Stimulated activated CD8-positive, alpha-beta memory T cell treated with anti-CD3 and anti-CD28 coated beads, Interleukin-15, amount 100 ng/mL, for 24 hours (primary cell): ENCODE data around the gene ZNF621.

ENCODE experiments used
- DNase-seq: peaks from one replicate; pipeline ENCODE4 v3.0.0-alpha.2; 2020; ENCODE audit warnings: low read depth

The ZNF621 gene

DNA sequence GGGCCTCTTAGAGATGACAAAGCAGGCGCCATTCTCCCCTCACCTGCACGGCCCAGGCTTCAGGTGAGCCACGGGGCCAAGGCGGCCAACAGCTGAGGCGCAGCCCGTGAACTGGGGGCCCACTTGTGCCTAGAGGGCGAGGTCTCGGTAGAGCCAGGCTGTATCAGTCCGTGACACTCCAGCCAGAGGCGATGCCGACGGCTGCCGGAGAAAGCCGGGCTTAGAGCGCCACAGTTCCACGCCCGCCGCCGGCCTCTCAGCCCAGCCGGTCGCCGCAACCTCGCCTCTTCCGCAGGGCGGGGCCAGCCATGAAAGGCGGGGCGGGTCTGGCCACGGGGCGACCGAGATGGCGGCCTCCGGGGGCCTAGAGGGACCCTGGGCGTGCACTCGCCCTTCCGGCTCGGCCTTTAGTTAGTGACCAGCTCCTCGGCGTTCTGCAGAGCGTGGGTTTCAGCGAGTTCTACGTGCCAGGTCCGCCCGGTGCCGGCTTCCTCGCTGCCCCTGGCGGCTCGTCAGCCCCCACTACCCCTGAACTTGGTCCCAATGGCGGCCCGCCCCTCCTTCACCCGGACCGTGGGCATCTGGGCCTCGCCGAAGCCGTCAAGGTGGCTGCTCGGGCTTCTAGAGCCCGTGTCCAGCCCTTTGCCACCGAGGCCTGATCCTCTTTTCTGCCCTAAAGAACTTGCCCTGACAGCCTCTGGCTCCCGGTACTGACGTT lies at the start of gene ZNF621:
Gene ZNF621 (plus strand): TSS at position 393 of the 718 bp plus-strand sequence. CDS start 881 bp downstream, outside the sequence.
- DNase-seq = peak; percentile 65

- peak; percentile 20 for DNase-seq
Measured at GRCh38 chr3:40476478-40477470, 48.0 kb upstream of the ZNF621 start, which contains the start of gene ZNF619. TSS of gene ZNF619 (plus strand) at chr3:40477122. CDS start at chr3:40477980, 858 bp downstream.

GRCh38 chr3:40477666-40478065 lies 47.1 kb upstream of the ZNF621 start:
- no peak for DNase-seq

DNA sequence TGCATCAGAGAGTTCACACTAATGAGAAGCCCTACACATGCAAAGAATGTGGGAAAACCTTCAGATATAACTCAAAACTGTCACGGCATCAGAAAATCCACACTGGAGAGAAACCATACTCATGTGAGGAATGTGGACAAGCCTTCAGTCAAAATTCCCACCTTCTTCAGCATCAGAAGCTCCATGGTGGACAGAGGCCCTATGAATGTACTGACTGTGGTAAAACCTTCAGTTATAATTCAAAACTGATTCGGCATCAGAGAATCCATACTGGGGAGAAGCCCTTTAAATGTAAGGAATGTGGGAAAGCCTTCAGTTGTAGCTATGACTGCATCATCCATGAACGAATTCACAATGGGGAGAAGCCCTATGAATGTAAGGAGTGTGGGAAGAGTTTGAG lies 37.6 kb upstream of the ZNF621 start:
- no peak for DNase-seq

DNA sequence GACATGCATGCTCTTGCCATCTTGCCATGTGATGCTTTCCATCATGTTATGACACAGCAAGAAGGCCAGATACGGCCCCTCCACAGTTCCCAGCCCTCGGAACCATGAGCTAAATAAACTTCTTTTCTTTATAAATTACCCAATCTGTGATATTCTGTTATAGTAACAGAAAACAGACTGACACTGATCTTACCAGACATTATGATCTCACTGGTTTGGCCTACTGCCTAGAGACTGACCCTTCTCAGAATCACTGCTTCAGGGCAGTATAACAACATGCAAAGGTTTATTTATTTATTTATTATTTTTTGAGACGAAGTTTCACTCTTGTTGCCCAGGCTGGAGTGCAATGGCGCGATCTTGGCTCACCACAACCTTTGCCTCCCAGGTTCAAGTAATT lies 33.8 kb upstream of the ZNF621 start:
- no peak for DNase-seq

GRCh38 chr3:40494698-40495097 lies 30.1 kb upstream of the ZNF621 start:
- no peak for DNase-seq

DNA sequence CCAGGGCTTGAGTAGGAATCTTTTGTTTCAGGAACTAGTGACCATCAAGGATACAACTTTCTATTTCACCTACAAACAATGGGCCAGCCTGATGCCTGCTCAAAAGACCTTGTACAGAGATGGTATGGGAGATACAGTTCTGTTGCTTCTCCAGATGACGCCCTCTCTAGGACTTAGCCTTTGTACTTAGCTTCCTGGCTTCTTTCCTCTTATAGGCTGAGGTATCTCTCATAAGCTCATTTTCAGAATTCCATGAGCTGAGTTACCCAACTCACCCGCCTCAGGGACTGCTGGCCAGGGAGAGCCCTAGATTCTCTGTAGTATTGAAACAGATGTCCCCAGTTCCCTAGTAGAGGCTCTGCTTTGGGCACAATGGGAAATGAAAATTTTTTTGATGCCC lies 27.5 kb upstream of the ZNF621 start:
- no peak for DNase-seq

GRCh38 chr3:40499952-40500351 lies 24.8 kb upstream of the ZNF621 start:
- no peak for DNase-seq

GRCh38 chr3:40502034-40502433 lies 22.7 kb upstream of the ZNF621 start:
- no peak for DNase-seq

GRCh38 chr3:40504636-40505430 lies 19.9 kb upstream of the ZNF621 start:
- no peak for DNase-seq

DNA sequence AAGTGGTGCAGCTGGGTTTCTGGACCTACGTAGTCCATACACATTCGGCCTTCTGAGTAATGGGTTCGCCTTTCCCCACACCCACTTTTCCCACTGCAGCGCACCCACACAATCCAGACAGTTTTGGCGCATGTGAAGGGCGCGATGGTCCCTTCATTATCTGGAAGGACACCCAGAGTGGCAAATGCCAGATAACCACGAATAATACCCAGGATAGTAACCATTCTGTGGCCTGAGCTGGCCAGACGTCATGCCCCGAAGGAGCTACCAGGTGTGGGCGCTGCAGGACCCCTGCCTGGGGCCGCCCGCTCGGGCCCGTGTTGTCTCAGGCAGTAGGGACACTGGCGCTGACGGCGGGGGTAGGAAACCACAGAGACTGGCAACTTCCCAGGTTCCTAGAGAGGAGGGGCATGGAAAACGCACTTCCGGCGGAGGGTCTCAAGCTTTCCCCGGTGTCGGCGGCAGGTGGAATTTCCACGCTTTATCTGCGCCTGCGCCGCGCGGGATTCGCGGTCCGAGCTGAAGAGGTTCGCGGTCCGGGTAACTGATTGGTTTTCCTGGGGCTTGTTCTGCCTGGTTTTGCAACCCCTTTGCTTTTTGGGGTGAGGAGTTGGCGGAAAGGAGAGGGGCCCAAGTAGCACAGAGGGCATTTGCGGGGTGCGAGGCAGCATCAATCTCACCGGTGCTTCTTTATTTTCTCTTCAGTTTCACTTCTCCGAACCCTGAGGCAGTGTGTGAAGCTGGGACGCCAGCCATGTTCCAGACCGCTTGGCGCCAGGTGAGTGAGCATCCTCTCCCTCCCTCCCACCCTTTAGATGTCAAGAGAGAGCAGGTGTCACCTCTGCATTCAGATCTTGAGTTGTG lies 18.9 kb upstream of the ZNF621 start, which contains the start of gene ZNF620:
Gene ZNF620 (plus strand): TSS at position 441 of the 864 bp plus-strand sequence. CDS start 314 bp downstream, at position 755.
- DNase-seq = peak; percentile 33

DNA sequence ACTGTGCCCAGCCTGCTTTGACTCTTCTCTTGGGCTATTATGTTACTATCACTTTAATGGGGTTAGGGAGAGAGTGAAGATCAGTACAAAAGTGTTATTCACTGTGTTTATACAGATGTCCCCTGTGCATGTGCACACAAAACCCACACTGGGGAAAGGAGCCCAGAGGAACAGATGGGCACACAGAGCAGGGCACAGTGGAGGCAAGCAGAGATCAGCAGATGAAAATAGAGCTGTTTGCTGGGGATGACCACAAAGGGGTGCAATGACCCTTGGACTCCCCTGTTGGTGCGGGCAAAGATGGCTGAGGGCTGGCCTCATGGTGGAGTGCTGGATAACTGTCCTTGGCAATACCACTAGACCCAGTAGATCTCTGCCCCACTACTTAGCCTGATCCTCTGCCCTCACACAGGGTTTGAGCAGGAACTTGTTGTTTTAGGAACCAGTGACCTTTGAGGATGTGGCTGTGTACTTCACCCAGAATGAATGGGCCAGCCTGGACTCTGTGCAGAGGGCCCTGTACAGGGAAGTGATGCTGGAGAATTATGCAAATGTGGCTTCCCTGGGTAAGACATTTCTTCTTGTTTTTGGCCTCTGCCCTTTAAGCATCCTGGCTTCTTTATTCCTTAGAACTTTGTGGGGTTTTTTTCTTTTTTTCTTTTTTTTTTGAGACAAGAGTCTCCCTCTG lies 13.6 kb upstream of the ZNF621 start:
- no peak for DNase-seq

- no peak for DNase-seq
Measured at GRCh38 chr3:40516201-40516600, 8.6 kb upstream of the ZNF621 start.

GRCh38 chr3:40518067-40518466 lies 6.7 kb upstream of the ZNF621 start:
- no peak for DNase-seq

DNA sequence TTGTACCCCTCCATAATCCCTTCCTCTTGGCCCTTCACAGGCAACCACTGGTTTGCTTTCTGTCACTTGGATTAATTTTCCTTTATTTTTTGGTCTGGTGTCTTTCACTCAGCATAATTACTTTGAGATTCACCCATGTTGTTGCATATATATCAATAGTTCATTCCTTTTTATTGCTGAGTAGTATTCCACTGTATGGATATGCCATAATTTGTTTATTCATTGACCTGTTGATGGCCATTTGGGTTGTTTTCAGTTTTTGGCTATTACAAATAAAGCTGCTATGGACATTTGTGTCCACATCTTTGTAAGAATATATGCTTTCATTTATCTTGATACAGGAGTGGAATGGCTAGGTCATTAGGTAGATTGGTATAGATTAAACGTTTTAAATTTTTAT lies 5.9 kb upstream of the ZNF621 start:
- DNase-seq = no peak

DNA sequence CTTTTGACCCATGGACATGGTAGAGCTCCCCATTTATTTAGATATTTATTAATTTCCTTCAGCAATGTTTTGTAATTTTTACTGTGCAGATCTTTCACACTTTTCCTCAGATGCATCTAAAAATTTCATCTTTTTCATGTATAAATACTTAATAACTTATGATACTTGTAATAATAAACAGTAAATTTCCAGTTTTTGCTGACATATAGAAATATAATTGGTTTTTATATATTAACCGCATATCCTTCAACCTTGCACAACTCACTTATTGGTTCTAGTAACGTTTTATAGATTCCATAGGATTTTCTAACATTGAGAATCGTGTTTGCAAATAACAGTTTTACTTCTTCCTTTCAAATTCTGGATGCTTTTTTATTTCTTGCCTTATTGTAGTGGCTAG lies 3.5 kb upstream of the ZNF621 start:
- DNase-seq = no peak

DNA sequence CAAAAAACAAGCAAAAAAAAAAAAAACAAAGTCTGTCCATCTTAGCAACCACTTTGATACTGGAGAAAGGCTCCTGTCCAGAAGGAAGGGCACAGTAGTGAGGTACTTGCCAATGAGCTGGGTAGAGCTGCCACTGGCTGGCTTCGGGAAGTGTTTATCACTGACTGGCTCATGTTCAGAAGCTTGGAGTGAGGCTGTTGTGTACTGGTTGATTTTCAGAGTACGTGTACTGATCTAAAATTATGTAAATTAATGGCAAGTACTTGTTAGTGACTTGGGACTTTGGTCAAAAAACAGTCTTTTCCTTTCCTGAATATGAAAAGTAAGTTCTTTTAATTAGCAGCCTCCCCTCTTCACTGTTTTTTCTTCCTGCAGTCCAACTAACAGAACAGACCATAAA lies 979 bp upstream of the ZNF621 start:
- DNase-seq = no peak

DNA sequence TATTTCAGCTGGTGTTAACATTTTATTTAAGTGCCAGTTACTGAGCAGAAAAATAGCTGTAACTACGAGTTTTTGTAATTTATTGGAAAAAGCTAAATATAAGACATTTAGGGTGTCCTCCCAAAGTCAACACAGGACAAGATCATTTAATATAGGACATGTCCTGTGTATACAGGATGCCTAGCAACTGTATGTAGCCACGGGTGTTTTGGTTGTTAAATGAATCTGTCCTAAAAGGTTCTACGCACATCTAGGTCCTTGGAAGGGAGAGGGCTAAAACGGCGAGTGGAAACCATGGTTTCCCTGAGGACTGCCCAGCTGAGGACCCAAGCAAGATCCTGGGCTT lies 565 bp upstream of the ZNF621 start:
- no peak for DNase-seq

DNA sequence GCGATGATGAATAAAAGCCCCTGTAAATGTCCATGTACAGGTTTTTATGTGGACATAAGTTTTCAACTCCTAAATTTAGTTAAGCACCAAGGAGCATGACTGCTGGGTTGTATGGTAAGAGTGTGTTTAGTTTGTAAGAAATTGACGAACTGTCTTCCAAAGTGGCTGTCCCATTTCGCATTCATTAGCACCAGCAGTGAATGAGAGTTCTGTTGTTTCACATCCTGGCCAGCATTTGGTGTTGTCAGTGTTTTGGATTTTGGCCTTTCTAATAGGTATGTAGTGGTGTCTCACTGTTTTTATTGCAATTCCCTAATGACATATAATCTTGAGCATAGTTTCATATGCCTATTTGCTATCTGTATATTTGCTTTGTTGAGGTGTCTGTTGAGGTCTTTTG lies 3.7 kb downstream of the ZNF621 start:
- no peak for DNase-seq

DNA sequence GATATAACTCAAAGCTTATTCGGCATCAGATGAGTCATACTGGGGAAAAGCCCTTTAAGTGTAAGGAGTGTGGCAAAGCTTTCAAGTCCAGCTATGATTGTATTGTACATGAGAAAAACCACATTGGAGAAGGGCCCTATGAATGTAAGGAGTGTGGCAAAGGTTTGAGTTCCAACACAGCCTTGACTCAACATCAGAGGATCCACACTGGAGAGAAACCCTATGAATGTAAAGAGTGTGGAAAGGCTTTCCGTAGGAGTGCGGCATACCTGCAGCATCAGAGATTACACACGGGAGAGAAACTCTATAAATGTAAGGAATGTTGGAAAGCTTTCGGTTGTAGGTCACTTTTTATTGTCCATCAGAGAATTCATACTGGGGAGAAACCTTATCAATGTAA lies 7.5 kb downstream of the ZNF621 start:
- DNase-seq = no peak

- DNase-seq = no peak
Measured at GRCh38 chr3:40534283-40534682, 9.5 kb downstream of the ZNF621 start.
